ENCODE data around the gene TNP2. TPM values are rescaled to one million over a fixed set of nuclear protein-coding genes. Genes with fewer than 3 reads are reported as not detected.
A peak's percentile ranks its signal among the peaks of the same experiment; 100 is the strongest.

Gene TNP2
- total and polyA plus RNA-seq, 2 experiments from 2014 or later: not detected

GRCh38 chr16:11301645-11302501 is 32.7 kb upstream of the TNP2 start:
- peaks cover 8% of the 10 kb centered on the region for H3K4me1 Mint-ChIP-seq
- no peaks in the 10 kb centered on the region for H3K27me3 Mint-ChIP-seq (ENCODE audit: insufficient read depth, low read depth, poor library complexity)
- Histone ChIP-seq H3K27me3 (ENCODE audit: insufficient read depth) (no peaks in the 10 kb centered on the region), H3K36me3 (ENCODE audit: insufficient read depth) (no peaks in the 10 kb centered on the region), H3K4me3 (no peak overlapping the region), H3F3A (replicated peaks; ENCODE audit: low read depth) (peaks cover 7% of the 10 kb centered on the region; the same call in 1 of the 2 replicates), H4K20me1 (replicated peaks; ENCODE audit: insufficient read depth) (no peaks in the 10 kb centered on the region), H3K9me2 (ENCODE audit: insufficient read depth) (no peaks in the 10 kb centered on the region), H2AFZ (peak overlapping the region; percentile 69; the same call in 1 of the 2 replicates), H3K79me2 (replicated peaks; ENCODE audit: insufficient read depth) (no peaks in the 10 kb centered on the region), H3K27ac (ENCODE audit: low read depth) (no peak overlapping the region), H3K4me2 (no peak overlapping the region), H3K4me1 (ENCODE audit: insufficient read depth) (peaks cover 20% of the 10 kb centered on the region)
- DNase-seq (ENCODE audit: low spot score) (no peak), ATAC-seq (no peak)
- TF ChIP-seq EZH2phosphoT487 (IDR thresholded peaks at IDR 0.05; ENCODE audit: unreplicated experiment) (no peak), STAT1 (IDR thresholded peaks at IDR 0.05; ENCODE audit: unreplicated experiment) (no peak), ZNF331 (CRISPR knock-in tag; IDR thresholded peaks at IDR 0.05; ENCODE audit: low read depth) (no peak), ETS1 (IDR thresholded peaks at IDR 0.05) (no peak), ZNF462 (CRISPR knock-in tag; IDR thresholded peaks at IDR 0.05) (no peak), POLR2AphosphoS5 (IDR thresholded peaks at IDR 0.05; ENCODE audit: low read depth) (no peak), EZH2 (IDR thresholded peaks at IDR 0.05; ENCODE audit: low read depth, unreplicated experiment) (no peak), NANOG (IDR thresholded peaks at IDR 0.05; ENCODE audit: borderline replicate concordance) (no peak), CTCF (conservative IDR thresholded peaks at IDR 0.05; ENCODE audit: low read depth in 2 of 2) (no peak), REST (IDR thresholded peaks at IDR 0.05; ENCODE audit: unreplicated experiment) (no peak), JUNB (IDR thresholded peaks at IDR 0.05; ENCODE audit: unreplicated experiment) (no peak), CREB1 (CRISPR knock-in tag; IDR thresholded peaks at IDR 0.05; ENCODE audit: low read depth) (no peak), ZNF114 (CRISPR knock-in tag; IDR thresholded peaks at IDR 0.05) (no peak)
- H3K9me3 Mint-ChIP-seq: 0 out of 3 replicates have a peak, but pooled peaks cover 2% of the 10 kb centered on the region
- no peak overlapping the region for H3K27ac Mint-ChIP-seq
- no peaks in the 10 kb centered on the region; the same call in 2 of the 3 replicates for H3K36me3 Mint-ChIP-seq (ENCODE audit: low read depth)
- H3K4me3 Mint-ChIP-seq: no peak overlapping the region
